Spleen (tissue), 11 donors: ENCODE measurements around the gene FLT1. TPM values are rescaled to one million over a fixed set of nuclear protein-coding genes. Genes with fewer than 3 reads are reported as not detected.

Experiments
- DNase-seq: peaks from one replicate; pipeline ENCODE4 v3.0.0-alpha.2; 2020
- H3K27ac ChIP-seq, 8 donors: fragments of 200-600 bp; sonication (generic) in 7 of 8; 1 replicate in 4 of 8; 2 replicates in 4 of 8; pipeline versions ENCODE4 v1.5.0 to v1.8.0; 2016 to 2021; ENCODE audit warnings: inconsistent platforms in 4 of 8, mild to moderate bottlenecking in 4 of 8, moderate library complexity in 1 of 8
- H3K27me3 ChIP-seq, 7 donors: fragments of 200-600 bp; sonication (generic) in 6 of 7; replicated peaks in 1 of 7; 1 replicate in 4 of 7; 2 replicates in 3 of 7; pipeline versions ENCODE4 v1.5.0 to v1.8.0; 2016 to 2021; ENCODE audit warnings: inconsistent platforms in 3 of 7, mild to moderate bottlenecking in 1 of 7
- H3K36me3 ChIP-seq, 6 donors: fragments of 200-600 bp; sonication (generic) in 5 of 6; 1 replicate in 4 of 6; 2 replicates in 2 of 6; pipeline versions ENCODE4 v1.5.0 to v1.8.0; 2016 to 2021; ENCODE audit warnings: inconsistent platforms in 2 of 6
- H3K4me1 ChIP-seq, 6 donors: fragments of 200-600 bp; sonication (generic) in 5 of 6; 1 replicate in 3 of 6; 2 replicates in 3 of 6; pipeline versions ENCODE4 v1.5.0 to v1.8.0; 2016 to 2021; ENCODE audit warnings: inconsistent platforms in 3 of 6
- H3K4me3 ChIP-seq, 8 donors: fragments of 200-600 bp; sonication (generic) in 7 of 8; 1 replicate in 4 of 8; 2 replicates in 4 of 8; pipeline versions ENCODE4 v1.5.0 to v1.8.0; 2016 to 2021; ENCODE audit warnings: inconsistent platforms in 4 of 8, mild to moderate bottlenecking in 4 of 8, moderate library complexity in 2 of 8
- H3K9me3 ChIP-seq, 8 donors: fragments of 200-600 bp; sonication (generic) in 7 of 8; 1 replicate in 4 of 8; 2 replicates in 4 of 8; pipeline versions ENCODE4 v1.5.0 to v1.8.0; 2016 to 2021; ENCODE audit warnings: inconsistent platforms in 4 of 8
- CTCF ChIP-seq, 11 experiments: fragments of 200-600 bp in 7 of 11; fragments of 450-650 bp in 4 of 11; sonication (generic) in 4 of 11; IDR thresholded peaks in 8 of 11; conservative IDR thresholded peaks in 3 of 11; 1 replicate in 7 of 11; 2 replicates in 4 of 11; pipeline versions ENCODE4 v1.4.0 to v1.8.0; 2016 to 2021; ENCODE audit warnings: antibody characterized with exemption in 11 of 11, inconsistent platforms in 4 of 11, mild to moderate bottlenecking in 1 of 11
- POLR2A ChIP-seq, 3 donors: fragments of 450-650 bp; IDR thresholded peaks; one replicate each; pipeline ENCODE4 v1.5.1; 2017; ENCODE audit warnings: antibody characterized with exemption in 3 of 3, mild to moderate bottlenecking in 1 of 3
- POLR2AphosphoS5 ChIP-seq, 3 donors: sonication (generic); formaldehyde crosslinking; IDR thresholded peaks; one replicate each; pipeline ENCODE4 v1.5.1; 2017; ENCODE audit warnings: antibody characterized with exemption in 3 of 3
- WGBS, 5 donors: extraction: QIAGEN DNeasy Blood & Tissue Kit in 3 of 5; methylation state at CpG; one replicate each; pipeline versions ENCODE4 v1.1.5 to v1.1.7; 2013 to 2018; 5-methylcytosine and 5-hydroxymethylcytosine counted together
- intact Hi-C: fragments of 100-400 bp; cut with DNase I; formaldehyde crosslinking; loops from one replicate; pipeline ENCODE4 v1.15.0; 2023; ENCODE audit warnings: low total_unique reads
- polyA plus RNA-seq, 3 donors: library from polyadenylated mRNA; stranded (reverse); fragments of 200-250 nt; gene quantifications; one replicate each; pipeline ENCODE4 v1.2.1, GENCODE V29; 2013
- total RNA-seq, 7 donors: library from RNA; depleted of rRNA in 3 of 7; stranded (reverse); fragments of >200 nt in 3 of 7; fragmentation: NEBNext Ultra II Directional in 4 of 7; extraction: Animal tissue kit (Norgen Biotek cat#: 25700) in 4 of 7; gene quantifications; one replicate each; pipeline versions ENCODE4 v1.1.0 to v1.2.1, GENCODE V29; 2016 to 2021
- donor health status: healthy with polysubstance abuse.
- donor health status: DM: no; HTN: no; CAD: no; lungs with moderate emphysema.
- donor health status: DM: no; HTN: no; CAD: no.
- donor health status: Bipolar disorder and iron deficiency.
- donor health status: healthy.
- donor health status: DM: no; HTN: no; CAD: no.
- donor health status: DM: yes; HTN: yes; CAD: no.

Gene FLT1
- total and polyA plus RNA-seq, 10 donors, result 1.2 to 70.6 (median 55.4) TPM

GRCh38 chr13:28522871-28523270 is 27.9 kb upstream of the FLT1 start:
- no peaks in the 10 kb centered on the region for H3K36me3 ChIP-seq
- H3K4me3 ChIP-seq, result no peak overlapping the region
- DNase-seq, result no peak
- no peak overlapping the region for H3K27ac ChIP-seq
- H3K27me3 ChIP-seq, result peaks cover 0 to 30% (median 5%) of the 10 kb centered on the region in 7 donors
- no peaks in the 10 kb centered on the region for H3K9me3 ChIP-seq
- intact Hi-C loops, result no loop called here
- H3K4me1 ChIP-seq, result peaks cover 3 to 28% (median 10%) of the 10 kb centered on the region in 6 donors
- TF ChIP-seq POLR2AphosphoS5 (IDR thresholded peaks at IDR 0.05) (no peak), POLR2A (IDR thresholded peaks at IDR 0.05) (no peak), CTCF (IDR thresholded peaks at IDR 0.05 in 8 of 11, conservative IDR thresholded peaks at IDR 0.05 in 3 of 11) (no peak)
- 90 to 96% (median 94%) methylated on average over 8 of the region's 8 CpGs for WGBS, 5 donors

- Histone ChIP-seq H3K9me3 (no peaks in the 10 kb centered on the region), H3K36me3 (no peaks in the 10 kb centered on the region), H3K4me3 (no peak overlapping the region), H3K27ac (no peak overlapping the region), H3K27me3 (peaks cover 0 to 11% (median 0%) of the 10 kb centered on the region in 7 donors), H3K4me1 (no peaks in the 10 kb centered on the region)
- DNase-seq, result no peak
- TF ChIP-seq CTCF (IDR thresholded peaks at IDR 0.05 in 8 of 11, conservative IDR thresholded peaks at IDR 0.05 in 3 of 11) (no peak), POLR2AphosphoS5 (IDR thresholded peaks at IDR 0.05) (no peak), POLR2A (IDR thresholded peaks at IDR 0.05) (no peak)
- 89 to 96% (median 93%) methylated on average over 4 of the region's 4 CpGs for WGBS, 5 donors
- intact Hi-C loops, result no loop called here
Measured at GRCh38 chr13:28513745-28514144, 18.8 kb upstream of the FLT1 start.

- Histone ChIP-seq H3K27me3 (peaks cover 0 to 4% (median 0%) of the 10 kb centered on the region in 7 donors), H3K36me3 (no peaks in the 10 kb centered on the region), H3K9me3 (no peaks in the 10 kb centered on the region), H3K27ac (no peak overlapping the region), H3K4me3 (no peak overlapping the region), H3K4me1 (peaks cover 0 to 4% (median 0%) of the 10 kb centered on the region in 6 donors)
- intact Hi-C loops, result no loop called here
- TF ChIP-seq CTCF (IDR thresholded peaks at IDR 0.05 in 8 of 11, conservative IDR thresholded peaks at IDR 0.05 in 3 of 11), result no peak
- TF ChIP-seq POLR2A (IDR thresholded peaks at IDR 0.05), result no peak
- no peak for TF ChIP-seq POLR2AphosphoS5 (IDR thresholded peaks at IDR 0.05)
- no peak for DNase-seq
- 59 to 97% (median 88%) methylated on average over 1 of the region's 1 CpG for WGBS, 5 donors
Measured at GRCh38 chr13:28510542-28510941, 15.6 kb upstream of the FLT1 start.

GRCh38 chr13:28510066-28510465 is 15.1 kb upstream of the FLT1 start:
- Histone ChIP-seq H3K36me3 (no peaks in the 10 kb centered on the region), H3K27me3 (peaks cover 0 to 2% (median 0%) of the 10 kb centered on the region in 7 donors), H3K4me3 (no peak overlapping the region), H3K27ac (no peak overlapping the region), H3K4me1 (peaks cover 0 to 8% (median 0%) of the 10 kb centered on the region in 6 donors), H3K9me3 (no peaks in the 10 kb centered on the region)
- intact Hi-C loops, result no loop called here
- TF ChIP-seq CTCF (IDR thresholded peaks at IDR 0.05 in 8 of 11, conservative IDR thresholded peaks at IDR 0.05 in 3 of 11) (no peak), POLR2A (IDR thresholded peaks at IDR 0.05) (no peak), POLR2AphosphoS5 (IDR thresholded peaks at IDR 0.05) (no peak)
- DNase-seq, result no peak
